HepG2 (cell line): ENCODE data around the gene HDAC5. TPM values are rescaled to one million over a fixed set of nuclear protein-coding genes. Genes with fewer than 3 reads are reported as not detected.

Experiments
- ATM ChIP-seq: fragments of 450-650 bp; IDR thresholded peaks from 2 replicates; pipeline ENCODE4 v1.7.1; 2017; ENCODE audit warnings: mild to moderate bottlenecking, borderline replicate concordance
- CENPT ChIP-seq: sonication (generic); formaldehyde crosslinking; IDR thresholded peaks from 2 replicates; pipeline ENCODE4 v1.8.0; 2022; ENCODE audit warnings: low read depth, mild to moderate bottlenecking, moderate library complexity, missing genetic modification reagents
- DPF2 ChIP-seq: sonication (generic); formaldehyde crosslinking; IDR thresholded peaks from 2 replicates; pipeline ENCODE4 v1.4.0; 2020; ENCODE audit warnings: mild to moderate bottlenecking, low read depth, missing genetic modification reagents, borderline replicate concordance
- HNRNPH1 ChIP-seq: fragments of 200-400 bp; formaldehyde crosslinking; optimal IDR thresholded peaks from 2 replicates; pipeline ENCODE3; 2017; ENCODE audit warnings: mild to moderate bottlenecking, low read depth, low read length
- MAFK ChIP-seq, 2 experiments: IDR thresholded peaks in 1 of 2; conservative IDR thresholded peaks in 1 of 2; 2 replicates each; pipeline ENCODE4 v1.6.1; 2011; ENCODE audit warnings: improper control_type of control experiment in 2 of 2, low read length in 2 of 2
- MTF1 ChIP-seq: sonication (generic); formaldehyde crosslinking; IDR thresholded peaks from 2 replicates; pipeline ENCODE4 v1.5.0; 2020; ENCODE audit warnings: missing genetic modification reagents
- NCOA2 ChIP-seq: sonication (generic); formaldehyde crosslinking; IDR thresholded peaks from 2 replicates; pipeline ENCODE4 v1.8.0; 2022; ENCODE audit warnings: inconsistent platforms
- NR2C2 ChIP-seq: sonication (generic); formaldehyde crosslinking; IDR thresholded peaks from 2 replicates; pipeline ENCODE4 v1.4.0; 2020; ENCODE audit warnings: missing genetic modification reagents, mild to moderate bottlenecking, moderate library complexity, borderline replicate concordance
- POLR2AphosphoS5 ChIP-seq: IDR thresholded peaks from 2 replicates; pipeline ENCODE4 v1.6.1; 2012; ENCODE audit warnings: low read depth, low read length
- RCOR2 ChIP-seq: IDR thresholded peaks from 2 replicates; pipeline ENCODE4 v1.6.1; 2016; ENCODE audit warnings: missing biosample characterization, missing genetic modification reagents
- SMAD9 ChIP-seq: sonication (generic); formaldehyde crosslinking; IDR thresholded peaks from 2 replicates; pipeline ENCODE4 v1.5.1; 2020; ENCODE audit warnings: mild to moderate bottlenecking, missing genetic modification reagents
- SMARCC2 ChIP-seq: fragments of 450-650 bp; IDR thresholded peaks from 2 replicates; pipeline ENCODE4 v1.6.1; 2017; ENCODE audit warnings: antibody characterized with exemption, mild to moderate bottlenecking
- SOX13 ChIP-seq, 3 experiments: fragments of 450-650 bp in 1 of 3; sonication (generic) in 1 of 3; formaldehyde crosslinking in 1 of 3; IDR thresholded peaks in 2 of 3; conservative IDR thresholded peaks in 1 of 3; 2 replicates each; pipeline versions ENCODE4 v1.5.0 to v1.6.1; 2016 to 2020; ENCODE audit warnings: antibody characterized with exemption in 1 of 3, mild to moderate bottlenecking in 1 of 3, missing compliant biosample characterization in 1 of 3, missing genetic modification reagents in 1 of 3, moderate library complexity in 1 of 3
- ZBTB49 ChIP-seq: sonication (generic); formaldehyde crosslinking; IDR thresholded peaks from 2 replicates; pipeline ENCODE4 v1.4.0; 2020; ENCODE audit warnings: missing genetic modification reagents, borderline replicate concordance
- ZNF362 ChIP-seq: sonication (generic); formaldehyde crosslinking; IDR thresholded peaks from 2 replicates; pipeline ENCODE4 v1.4.0; 2020; ENCODE audit warnings: missing genetic modification reagents, mild to moderate bottlenecking, borderline replicate concordance
- ZNF552 ChIP-seq: sonication (generic); formaldehyde crosslinking; IDR thresholded peaks from 2 replicates; pipeline ENCODE4 v1.9.0; 2022; ENCODE audit warnings: missing genetic modification reagents, mild to moderate bottlenecking, borderline replicate concordance
- ZNF562 ChIP-seq: sonication (generic); formaldehyde crosslinking; IDR thresholded peaks from 2 replicates; pipeline ENCODE4 v1.8.0; 2022; ENCODE audit warnings: missing genetic modification reagents, borderline replicate concordance
- ZNF563 ChIP-seq: sonication (generic); formaldehyde crosslinking; IDR thresholded peaks from 2 replicates; pipeline ENCODE4 v1.8.0; 2022; ENCODE audit warnings: mild to moderate bottlenecking, moderate library complexity, missing genetic modification reagents
- ZNF576 ChIP-seq: sonication (generic); formaldehyde crosslinking; IDR thresholded peaks from 2 replicates; pipeline ENCODE4 v1.4.0; 2020; ENCODE audit warnings: mild to moderate bottlenecking, missing genetic modification reagents
- ZSCAN31 ChIP-seq: sonication (generic); formaldehyde crosslinking; IDR thresholded peaks from 2 replicates; pipeline ENCODE4 v1.5.0; 2020; ENCODE audit warnings: low read depth, mild to moderate bottlenecking, missing genetic modification reagents
- polyA plus RNA-seq, 8 experiments: library from polyadenylated mRNA; depleted of rRNA in 3 of 8; stranded (reverse) in 7 of 8; unstranded in 1 of 8; fragments of >200 nt; fragmentation: Illumina TruSeq in 4 of 8; extraction: Trizol in 4 of 8; gene quantifications; 2 replicates each; pipeline versions ENCODE4 v1.2.1 to v1.2.3, GENCODE V29; 2011 to 2016; ENCODE audit warnings: low read depth in 4 of 8, missing spikeins in 1 of 8, mixed read lengths in 1 of 8; ENCODE audit not compliant: insufficient read depth in 1 of 8
- total RNA-seq, 5 experiments: library from RNA; depleted of rRNA; stranded (reverse); fragments of >200 nt; fragmentation: Illumina TruSeq; extraction: Trizol; gene quantifications; 2 replicates each; pipeline ENCODE4 v1.2.3, GENCODE V29; 2016; ENCODE audit warnings: low read depth in 1 of 5
- TF ChIP-seq, protein P1 (sequence below): sonication (generic); formaldehyde crosslinking; IDR thresholded peaks from 2 replicates; pipeline ENCODE4 v1.9.0; 2021; ENCODE audit warnings: missing genetic modification reagents, mild to moderate bottlenecking, borderline replicate concordance

The HDAC5 gene
- total and polyA plus RNA-seq, 2 of the 13 experiments (the other 11 are each of a cell fraction or from before 2014, with no cell fraction given), result 46.4 to 85.4 TPM

GRCh38 chr17:44123356-44124117 lies at the start of gene HDAC5 (continued):
- TF ChIP-seq NR2C2, result peak; percentile 37; the same call in 1 of the 2 replicates
- TF ChIP-seq ZBTB49 (CRISPR knock-in tag), result no peak
- TF ChIP-seq, protein P1, sequence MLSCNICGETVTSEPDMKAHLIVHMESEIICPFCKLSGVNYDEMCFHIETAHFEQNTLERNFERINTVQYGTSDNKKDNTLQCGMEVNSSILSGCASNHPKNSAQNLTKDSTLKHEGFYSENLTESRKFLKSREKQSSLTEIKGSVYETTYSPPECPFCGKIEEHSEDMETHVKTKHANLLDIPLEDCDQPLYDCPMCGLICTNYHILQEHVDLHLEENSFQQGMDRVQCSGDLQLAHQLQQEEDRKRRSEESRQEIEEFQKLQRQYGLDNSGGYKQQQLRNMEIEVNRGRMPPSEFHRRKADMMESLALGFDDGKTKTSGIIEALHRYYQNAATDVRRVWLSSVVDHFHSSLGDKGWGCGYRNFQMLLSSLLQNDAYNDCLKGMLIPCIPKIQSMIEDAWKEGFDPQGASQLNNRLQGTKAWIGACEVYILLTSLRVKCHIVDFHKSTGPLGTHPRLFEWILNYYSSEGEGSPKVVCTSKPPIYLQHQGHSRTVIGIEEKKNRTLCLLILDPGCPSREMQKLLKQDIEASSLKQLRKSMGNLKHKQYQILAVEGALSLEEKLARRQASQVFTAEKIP (CRISPR knock-in tag), result no peak
- TF ChIP-seq ZNF552 (CRISPR knock-in tag), result no peak
- 0 out of 2 replicates have a peak, but pooled peaks have one; percentile 27 for TF ChIP-seq SMAD9 (CRISPR knock-in tag)
- TF ChIP-seq ZSCAN31, result peak; percentile 77
- no peak for TF ChIP-seq ZNF562 (CRISPR knock-in tag)
- no peak for TF ChIP-seq SMARCC2
- no peak for TF ChIP-seq ATM
- no peak for TF ChIP-seq MTF1 (CRISPR knock-in tag)
- peak; percentile 43 for TF ChIP-seq HNRNPH1
- no peak for TF ChIP-seq MAFK (conservative IDR thresholded peaks at IDR 0.05 in 1 of 2, IDR thresholded peaks at IDR 0.05 in 1 of 2; ENCODE audit: low read length in 2 of 2)
- TF ChIP-seq DPF2, result peak; percentile 45; the same call in 1 of the 2 replicates
- peak; percentile 24; the same call in 1 of the 2 replicates for TF ChIP-seq NCOA2
- TF ChIP-seq RCOR2 (CRISPR knock-in tag), result peak; percentile 79
- peak; percentile 83 for TF ChIP-seq ZNF362 (CRISPR knock-in tag)
- TF ChIP-seq CENPT (CRISPR knock-in tag), result no peak; the same call in 1 of the 2 replicates
- no peak for TF ChIP-seq ZNF576 (CRISPR knock-in tag)
- 0 out of 2 replicates have a peak, but pooled peaks have one; percentile 18 for TF ChIP-seq SOX13 (IDR thresholded peaks at IDR 0.05)
- TF ChIP-seq SOX13 (CRISPR knock-in tag; conservative IDR thresholded peaks at IDR 0.05 in 1 of 2, IDR thresholded peaks at IDR 0.05 in 1 of 2), result peak; percentile 27 to 57; a peak in 2 of 4 replicates
- peak; percentile 81 for TF ChIP-seq POLR2AphosphoS5
- no peak for TF ChIP-seq ZNF563 (CRISPR knock-in tag)
